Ishikawa (cell line): ENCODE measurements around the gene NUB1.

Source experiments
- CEBPB ChIP-seq: IDR thresholded peaks from 2 replicates; pipeline ENCODE4 v1.6.1; 2012
- CREB1 ChIP-seq: IDR thresholded peaks from 2 replicates; pipeline ENCODE4 v1.6.1; 2012; ENCODE audit warnings: low read depth
- EGR1 ChIP-seq: IDR thresholded peaks from 2 replicates; pipeline ENCODE4 v1.6.1; 2012
- EP300 ChIP-seq: IDR thresholded peaks from 2 replicates; pipeline ENCODE4 v1.6.1; 2012; ENCODE audit warnings: borderline replicate concordance
- FOXM1 ChIP-seq: IDR thresholded peaks from 2 replicates; pipeline ENCODE4 v1.6.1; 2012; ENCODE audit warnings: low read depth, borderline replicate concordance
- MAX ChIP-seq: IDR thresholded peaks from 2 replicates; pipeline ENCODE4 v1.6.1; 2012
- NFIC ChIP-seq: IDR thresholded peaks from 2 replicates; pipeline ENCODE4 v1.6.1; 2012
- RAD21 ChIP-seq: IDR thresholded peaks from 2 replicates; pipeline ENCODE4 v1.6.1; 2012; ENCODE audit warnings: low read depth
- REST ChIP-seq: IDR thresholded peaks from 2 replicates; pipeline ENCODE4 v1.6.1; 2012; ENCODE audit warnings: low read depth, mild to moderate bottlenecking
- TAF1 ChIP-seq: IDR thresholded peaks from 2 replicates; pipeline ENCODE4 v1.6.1; 2012; ENCODE audit warnings: low read depth, mild to moderate bottlenecking
- TCF12 ChIP-seq: IDR thresholded peaks from 2 replicates; pipeline ENCODE4 v1.6.1; 2012; ENCODE audit warnings: low read depth
- TEAD4 ChIP-seq: IDR thresholded peaks from 2 replicates; pipeline ENCODE4 v1.6.1; 2012
- USF1 ChIP-seq: IDR thresholded peaks from 2 replicates; pipeline ENCODE4 v1.6.1; 2012
- YY1 ChIP-seq: IDR thresholded peaks from 2 replicates; pipeline ENCODE4 v1.6.1; 2012; ENCODE audit warnings: low read depth
- ZBTB7A ChIP-seq: IDR thresholded peaks from 2 replicates; pipeline ENCODE4 v1.6.1; 2012; ENCODE audit warnings: low read depth

The NUB1 gene

GRCh38 chr7:151408839-151409666 lies 67.4 kb downstream of the NUB1 start:
- TF ChIP-seq EGR1 (no peak), TEAD4 (no peak), REST (no peak), CEBPB (no peak), CREB1 (no peak), ZBTB7A (no peak), NFIC (no peak), TCF12 (no peak), EP300 (no peak), MAX (no peak), YY1 (no peak), USF1 (no peak), FOXM1 (no peak), TAF1 (no peak)

GRCh38 chr7:151409667-151410404 lies 68.2 kb downstream of the NUB1 start, which contains the start of gene WDR86:
Gene WDR86, minus strand, starts transcription at chr7:151410038. Its CDS starts 449 bp downstream, at chr7:151409589.
- TF ChIP-seq ZBTB7A: peak; percentile 81
- TF ChIP-seq YY1: no peak

- TF ChIP-seq EP300 (no peak), CREB1 (no peak), TCF12 (no peak), ZBTB7A (peak; percentile 19; the same call in 1 of the 2 replicates), MAX (0 out of 2 replicates have a peak, but pooled peaks have one; percentile 22), NFIC (no peak), RAD21 (no peak), USF1 (no peak), TEAD4 (no peak)
These were observed 69.1 kb downstream of the NUB1 start for GRCh38 chr7:151410405-151411390.

- TF ChIP-seq MAX (no peak), CREB1 (no peak), FOXM1 (no peak), NFIC (no peak), USF1 (no peak), TEAD4 (no peak)
These were observed 69.9 kb downstream of the NUB1 start for GRCh38 chr7:151411551-151411950.

GRCh38 chr7:151412318-151412717 lies 70.7 kb downstream of the NUB1 start:
- TF ChIP-seq RAD21 (no peak), YY1 (no peak), TAF1 (no peak)

GRCh38 chr7:151413241-151413640 lies 71.6 kb downstream of the NUB1 start:
- TF ChIP-seq TAF1 (no peak), CEBPB (no peak), YY1 (no peak), FOXM1 (no peak), TEAD4 (no peak), CREB1 (no peak), TCF12 (no peak)
